NCI-H128 (cell line): ENCODE results near the gene MDH2.
"Not testable (repeated sequence)": the region's sequence is repeated elsewhere in the genome, so short reads cannot be mapped to it uniquely, and the experiment has no call there.

Experiments
- DNase-seq: peaks from one replicate; lab custom pipeline; 2025; ENCODE audit not compliant: unreplicated experiment; lab: John Stamatoyannopoulos, UW

The MDH2 gene

GRCh38 chr7:76047305-76047810 lies 548 bp upstream of the MDH2 start:
- no peak for DNase-seq

GRCh38 chr7:76048668-76048988 lies 722 bp downstream of the MDH2 start:
- DNase-seq, result no peak

GRCh38 chr7:76049295-76049694 lies 1.4 kb downstream of the MDH2 start:
- no peak for DNase-seq

- no peak for DNase-seq
Observed at GRCh38 chr7:76050545-76050944, 2.6 kb downstream of the MDH2 start.

GRCh38 chr7:76051840-76052239 lies 3.9 kb downstream of the MDH2 start:
- no peak for DNase-seq

GRCh38 chr7:76052681-76053080 lies 4.8 kb downstream of the MDH2 start:
- not testable (repeated sequence) for DNase-seq

- DNase-seq, result no peak
Observed at GRCh38 chr7:76053461-76053860, 5.6 kb downstream of the MDH2 start.

- DNase-seq, result peak; percentile 57
Observed at GRCh38 chr7:76054123-76055120, 6.5 kb downstream of the MDH2 start.

GRCh38 chr7:76056241-76056640 lies 8.3 kb downstream of the MDH2 start:
- no peak for DNase-seq

GRCh38 chr7:76057103-76057812 lies 9.4 kb downstream of the MDH2 start:
- no peak for DNase-seq

- no peak for DNase-seq
Observed at GRCh38 chr7:76057813-76058145, 9.9 kb downstream of the MDH2 start.

- DNase-seq, result not testable (repeated sequence)
Observed at GRCh38 chr7:76058745-76059144, 10.8 kb downstream of the MDH2 start.

GRCh38 chr7:76060842-76061241 lies 12.9 kb downstream of the MDH2 start:
- DNase-seq, result no peak

GRCh38 chr7:76062254-76062653 lies 14.3 kb downstream of the MDH2 start:
- DNase-seq, result no peak

GRCh38 chr7:76063114-76063513 lies 15.2 kb downstream of the MDH2 start:
- DNase-seq, result no peak

- no peak for DNase-seq
Observed at GRCh38 chr7:76063525-76063924, 15.6 kb downstream of the MDH2 start.

GRCh38 chr7:76064208-76064970 lies 16.5 kb downstream of the MDH2 start:
- no peak for DNase-seq

- no peak for DNase-seq
Observed at GRCh38 chr7:76065016-76065612, 17.2 kb downstream of the MDH2 start.

GRCh38 chr7:76066716-76067503 lies 19.0 kb downstream of the MDH2 start:
- no peak for DNase-seq

- DNase-seq, result no peak
Observed at GRCh38 chr7:76069238-76069638, 21.3 kb downstream of the MDH2 start.
